HG02938 (cell line): Measurements from ENCODE around the gene CRYAB.

Experiments used
- ATAC-seq: cut with Tn5 transposase; IDR thresholded peaks from one replicate; pipeline ENCODE4 v1.9.1; 2021; ENCODE audit warnings: mild to moderate bottlenecking, moderate library complexity; ENCODE audit not compliant: unreplicated experiment

CRYAB gene, protein sequence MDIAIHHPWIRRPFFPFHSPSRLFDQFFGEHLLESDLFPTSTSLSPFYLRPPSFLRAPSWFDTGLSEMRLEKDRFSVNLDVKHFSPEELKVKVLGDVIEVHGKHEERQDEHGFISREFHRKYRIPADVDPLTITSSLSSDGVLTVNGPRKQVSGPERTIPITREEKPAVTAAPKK

DNA sequence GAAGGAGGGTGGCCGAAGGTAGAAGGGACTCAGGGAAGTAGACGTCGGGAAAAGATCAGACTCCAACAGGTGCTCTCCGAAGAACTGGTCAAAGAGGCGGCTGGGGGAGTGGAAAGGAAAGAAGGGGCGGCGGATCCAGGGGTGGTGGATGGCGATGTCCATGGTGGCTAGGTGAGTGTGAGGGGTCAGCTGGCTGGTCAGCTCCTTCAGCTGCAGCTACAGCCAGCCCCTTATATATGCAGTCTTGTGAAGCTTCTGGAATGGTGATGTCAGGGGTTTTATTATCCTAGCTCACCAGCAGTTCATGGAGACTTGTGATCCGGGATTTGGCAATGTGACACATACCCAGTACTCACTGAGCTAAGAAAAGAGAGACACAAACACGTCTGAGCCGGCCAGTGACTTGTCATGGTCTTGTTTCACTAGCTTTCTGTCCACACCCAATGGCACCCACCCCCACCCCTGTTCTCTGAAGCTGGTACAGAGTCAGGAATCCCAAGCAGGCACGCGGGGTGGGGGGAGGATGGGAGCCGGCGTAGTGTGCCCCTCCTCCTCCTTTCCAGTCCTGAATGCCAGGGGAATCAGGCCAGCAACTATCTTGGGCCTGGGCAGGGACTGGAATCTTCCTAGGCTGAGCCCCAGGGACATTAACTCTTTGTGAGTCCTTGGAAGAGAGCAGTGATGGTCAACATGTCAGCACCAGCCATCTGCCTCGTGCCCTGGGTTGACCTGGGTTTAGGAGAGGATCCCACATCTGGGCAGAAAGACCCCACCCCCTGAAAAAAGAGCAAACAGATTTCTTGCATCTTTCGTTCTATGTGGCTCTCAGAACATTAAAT, at the start of gene CRYAB:
Gene CRYAB, minus strand, starts transcription at position 208 of the 839 bp plus-strand sequence. Its CDS starts 46 bp downstream, at position 162.
- ATAC-seq = no peak

GRCh38 chr11:111960916-111961315, 49.3 kb upstream of the CRYAB start:
- ATAC-seq = no peak

- ATAC-seq = no peak
Measured at GRCh38 chr11:111957663-111958444, 46.3 kb upstream of the CRYAB start.

GRCh38 chr11:111954154-111954553, 42.6 kb upstream of the CRYAB start:
- no peak for ATAC-seq

- no peak for ATAC-seq
Measured at GRCh38 chr11:111951565-111951964, 40.0 kb upstream of the CRYAB start.

DNA sequence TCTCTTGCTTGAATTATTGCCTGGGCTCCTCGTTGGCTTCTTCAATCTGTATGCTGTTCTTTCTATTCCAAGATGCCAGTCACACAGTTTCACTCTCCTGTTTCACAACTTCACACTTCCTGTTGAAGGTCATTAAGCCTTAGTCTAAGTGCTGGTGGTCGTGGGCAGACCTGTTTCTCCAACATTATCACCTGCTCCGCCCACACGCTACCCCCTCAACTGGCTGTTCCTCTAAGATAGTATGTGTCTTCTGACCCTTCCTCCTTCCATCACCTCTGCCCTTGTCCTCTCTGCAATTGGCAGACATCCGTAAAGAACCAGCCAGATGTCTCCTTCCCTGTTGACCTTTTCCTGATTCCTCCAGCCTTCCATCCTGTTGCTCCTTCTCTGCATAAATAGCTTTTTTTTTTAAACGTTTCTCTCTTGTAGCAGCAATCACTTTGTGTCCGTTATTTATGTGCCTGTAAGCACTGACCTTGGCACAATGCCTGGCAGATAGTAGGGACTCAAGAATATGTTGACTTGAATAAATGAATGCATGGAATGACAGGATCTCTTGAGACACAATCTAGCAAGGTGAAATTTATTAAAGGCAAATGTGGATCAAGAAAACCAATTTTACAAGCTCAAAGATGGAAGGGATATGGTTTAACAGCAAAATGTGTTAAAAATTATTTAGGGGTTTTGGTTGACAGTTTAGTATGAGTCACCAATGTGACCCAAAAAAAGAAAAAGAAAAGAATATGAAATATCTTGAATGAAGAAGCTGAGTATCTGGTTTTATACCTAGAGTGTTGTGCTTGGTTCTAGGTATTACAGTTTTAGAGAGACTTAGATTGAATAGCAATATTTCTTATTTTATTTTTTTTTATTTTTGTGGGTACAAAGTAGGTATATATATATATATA, 38.2 kb upstream of the CRYAB start:
- no peak for ATAC-seq

GRCh38 chr11:111947143-111947542, 35.6 kb upstream of the CRYAB start:
- ATAC-seq = peak; percentile 49

- ATAC-seq = no peak
Measured at GRCh38 chr11:111946499-111946898, 34.9 kb upstream of the CRYAB start.

DNA sequence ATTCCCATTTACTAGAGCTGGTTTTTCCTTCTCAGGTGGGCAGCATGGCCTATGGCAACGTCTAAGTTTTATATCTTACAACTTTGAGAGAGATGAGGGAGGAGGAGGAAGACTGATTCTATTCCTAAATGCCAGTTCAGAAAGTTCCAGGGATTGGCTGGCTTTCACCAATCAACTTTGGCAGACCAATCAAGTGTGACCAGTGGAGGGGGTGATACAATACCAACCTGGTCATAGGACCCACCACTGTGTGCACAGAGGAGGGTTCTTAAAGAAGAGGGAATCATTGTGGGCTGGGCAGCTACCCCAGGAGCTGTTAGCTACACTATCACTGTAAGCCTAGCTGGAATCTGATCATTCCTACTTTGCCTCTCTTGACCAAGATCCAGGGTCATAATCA, 33.6 kb upstream of the CRYAB start:
- no peak for ATAC-seq

- no peak for ATAC-seq
Measured at GRCh38 chr11:111944651-111945051, 33.1 kb upstream of the CRYAB start.

DNA sequence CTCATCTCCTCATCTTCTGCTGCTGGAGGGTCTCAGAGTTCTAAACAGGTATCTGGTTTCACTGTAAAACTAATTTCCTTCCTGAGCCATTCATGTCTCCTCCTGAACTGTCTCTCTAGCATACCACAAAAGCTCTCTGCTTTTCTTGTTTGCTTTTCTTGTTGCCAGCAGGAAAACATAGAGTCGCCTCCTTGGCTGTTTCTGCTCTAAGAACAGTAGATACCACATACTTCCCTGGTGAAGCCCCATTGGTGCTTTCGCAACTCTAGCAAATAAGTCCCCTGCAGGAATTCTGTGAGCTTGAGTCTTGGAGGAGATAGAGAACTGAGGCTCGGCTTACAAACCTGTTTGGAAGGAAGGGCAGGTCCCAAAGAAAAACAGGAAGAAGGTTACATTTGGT, 32.6 kb upstream of the CRYAB start:
- no peak for ATAC-seq

DNA sequence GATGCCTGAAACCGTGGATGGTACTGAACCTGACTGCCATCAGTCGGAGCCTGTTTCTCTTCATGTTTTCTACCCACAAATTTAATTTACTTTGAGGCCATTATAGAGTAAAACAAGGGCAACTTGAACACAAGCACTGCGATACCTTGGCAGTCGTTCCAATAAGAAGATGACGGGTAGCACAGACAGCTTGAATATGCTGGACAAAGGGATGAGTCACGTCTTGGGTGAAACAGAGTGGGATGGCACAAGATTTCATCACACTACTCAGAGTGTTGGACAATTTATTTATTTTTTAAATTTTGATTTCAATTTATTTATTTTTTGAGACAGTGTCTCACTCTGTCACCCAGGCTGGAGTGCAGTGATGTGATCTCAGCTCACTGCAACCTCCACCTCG, 31.3 kb upstream of the CRYAB start:
- no peak for ATAC-seq

DNA sequence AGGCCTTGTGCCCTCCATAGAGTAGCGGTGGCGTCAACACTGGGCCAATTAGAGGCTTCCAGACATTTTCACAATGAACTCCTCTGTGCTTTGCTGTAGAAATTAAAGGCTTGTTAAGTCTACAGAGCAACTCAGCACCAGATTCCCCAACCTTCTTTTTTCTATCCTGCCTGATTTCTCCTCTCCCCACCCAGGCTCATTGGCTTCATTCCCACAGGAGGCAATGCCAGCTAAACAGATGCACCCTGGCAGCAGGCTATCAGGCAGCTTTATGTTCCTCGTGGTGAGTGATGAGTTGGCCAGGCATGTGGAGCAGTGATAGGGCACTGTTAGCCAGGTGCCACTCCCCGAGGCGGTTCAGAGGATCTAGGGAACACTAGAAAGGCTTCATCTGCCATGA, 30.4 kb upstream of the CRYAB start:
- ATAC-seq = no peak

DNA sequence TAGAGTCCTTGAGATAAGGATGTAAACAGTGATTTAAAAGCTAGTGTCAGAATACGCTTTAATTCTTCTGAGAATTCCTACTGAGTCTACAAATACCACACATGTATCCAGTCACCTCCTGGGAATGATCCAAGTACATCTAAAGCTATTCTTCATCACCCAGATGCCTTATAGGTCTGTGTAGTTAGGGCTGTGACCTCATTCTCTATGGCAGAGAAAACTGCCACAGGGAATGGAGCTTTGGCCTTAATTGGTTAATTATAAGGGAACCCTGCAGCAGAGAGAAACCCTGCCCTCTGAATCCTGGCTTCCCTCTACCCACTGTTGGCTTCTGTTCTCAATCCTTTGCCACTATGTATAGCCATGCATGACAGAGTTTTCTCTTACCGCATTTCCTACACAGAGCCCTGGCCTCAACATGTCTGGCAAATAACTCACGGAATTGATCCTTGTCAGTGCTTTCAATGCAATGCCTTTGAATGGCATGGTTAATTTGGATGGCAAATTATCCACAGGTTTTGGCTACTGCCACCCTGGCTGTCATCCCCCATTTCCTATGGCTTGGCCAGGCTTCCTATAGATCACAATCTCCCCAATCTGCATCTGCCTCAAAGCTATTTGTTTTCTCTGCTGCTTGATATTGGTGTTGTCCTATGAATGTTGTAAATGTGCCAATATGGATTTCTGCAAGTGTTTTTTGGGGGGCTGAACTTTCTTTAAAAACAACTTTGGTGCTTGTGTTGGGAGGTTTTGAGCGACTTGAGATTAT, 28.4 kb upstream of the CRYAB start:
- no peak for ATAC-seq

DNA sequence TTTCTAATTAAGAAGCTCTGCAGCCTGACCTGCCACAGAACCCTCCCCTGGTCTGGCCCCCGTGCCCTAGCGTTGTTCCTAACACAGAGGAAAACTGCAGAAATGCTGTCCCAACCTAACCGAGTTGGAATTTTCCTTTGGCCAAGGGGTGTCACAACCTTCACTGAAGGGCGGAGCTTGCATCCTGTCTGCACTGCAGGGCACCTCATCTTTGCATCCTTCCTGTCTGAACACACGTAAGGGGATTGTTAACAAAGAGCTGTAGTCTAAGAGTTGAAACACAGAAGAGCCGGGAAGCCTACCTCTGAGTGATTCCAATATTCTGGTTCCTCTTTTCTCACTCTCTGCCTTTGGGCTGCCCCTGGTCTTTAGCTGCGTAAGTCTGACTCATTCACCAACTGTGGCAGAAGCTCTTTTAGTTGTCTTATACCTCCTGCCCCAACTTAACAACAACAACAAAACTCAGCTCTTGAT, 27.2 kb upstream of the CRYAB start:
- ATAC-seq = peak; percentile 93

DNA sequence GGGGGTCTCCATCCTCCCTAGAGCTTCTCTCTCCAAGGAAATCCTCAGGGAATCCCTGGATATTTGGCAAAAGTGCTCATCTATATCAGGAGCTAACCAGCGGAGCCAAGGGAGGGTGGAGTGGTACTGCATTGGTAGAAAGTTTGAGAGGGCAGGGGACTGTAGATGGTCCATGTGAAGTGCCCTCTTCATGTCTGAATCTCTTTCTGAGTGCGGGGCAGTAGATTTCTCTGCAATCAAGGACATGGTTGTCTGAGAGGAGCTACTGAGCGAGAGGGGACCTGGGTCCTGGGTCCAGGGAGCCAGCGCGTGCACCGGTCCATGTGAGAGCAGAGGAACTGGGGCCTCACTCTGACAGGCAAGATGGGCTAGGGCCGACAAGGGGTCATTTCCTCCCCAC, 26.3 kb upstream of the CRYAB start:
- ATAC-seq = no peak

GRCh38 chr11:111937461-111937769, 25.8 kb upstream of the CRYAB start:
- ATAC-seq = no peak

DNA sequence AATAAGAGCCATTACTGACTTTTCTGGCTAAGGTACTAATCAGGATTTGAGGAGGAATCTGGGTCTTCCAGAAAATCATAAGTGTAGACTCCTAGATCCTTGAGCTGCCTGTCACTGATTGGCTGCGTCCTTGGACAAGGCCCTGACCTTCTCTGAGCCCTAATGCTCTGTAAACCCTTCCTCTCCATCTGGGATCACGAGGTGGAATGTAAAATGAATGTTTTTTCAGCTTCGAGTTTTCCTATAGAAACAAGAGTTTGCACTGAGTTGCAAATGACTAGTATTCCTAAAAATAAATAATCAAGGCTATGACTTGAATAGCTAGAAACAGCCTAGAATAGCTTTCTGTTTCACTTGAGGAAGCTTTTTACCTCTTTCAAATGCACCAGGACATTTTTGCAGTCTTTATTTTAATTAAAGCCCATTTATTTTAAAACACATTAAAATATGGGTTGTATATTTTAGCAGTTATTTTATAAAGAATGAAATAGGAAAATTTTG, 24.5 kb upstream of the CRYAB start:
- no peak for ATAC-seq

- no peak for ATAC-seq
Measured at GRCh38 chr11:111935317-111936039, 23.9 kb upstream of the CRYAB start.
